Measurements from ENCODE around the gene NR1D1.

Gene NR1D1

DNA sequence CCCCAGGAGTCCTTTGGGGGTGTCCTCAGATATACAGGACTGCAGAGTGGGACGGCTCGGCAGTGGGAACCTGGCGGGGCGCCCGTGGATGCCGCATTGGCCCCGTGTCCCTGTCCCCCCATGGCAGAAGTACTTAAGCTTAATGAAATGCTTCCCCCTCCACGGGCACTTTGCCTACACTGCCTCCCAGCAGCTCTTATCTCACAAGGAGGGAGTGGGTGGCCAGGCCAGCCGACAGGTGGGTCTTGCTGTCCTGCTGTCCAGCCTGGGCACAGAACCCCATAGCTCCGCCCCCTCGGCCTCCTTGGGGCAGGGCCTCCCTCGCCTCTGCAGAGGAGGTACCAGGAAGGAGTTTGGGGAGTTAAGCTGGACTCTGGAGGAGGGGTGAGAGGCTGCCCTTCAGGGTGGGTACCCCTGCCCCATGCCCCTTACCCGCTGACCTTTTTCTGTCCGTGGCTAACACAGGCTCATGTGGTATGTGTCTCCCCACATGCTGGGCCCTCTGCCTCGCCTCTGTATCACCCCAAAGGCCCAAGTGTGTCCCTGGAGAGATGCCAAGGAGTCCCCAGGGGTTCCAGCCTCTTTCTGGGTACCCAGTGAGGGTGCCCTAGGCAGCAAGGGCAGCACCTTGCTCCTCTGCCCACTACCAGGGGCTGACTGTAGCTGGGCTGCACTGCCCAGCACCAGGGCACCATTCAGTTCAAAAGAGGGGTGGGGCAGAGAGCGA is 28.9 kb downstream of the NR1D1 start:
- Histone ChIP-seq H3K14ac (ENCODE audit: low read length in 2 of 2) (peak overlapping the region in 1 of 2 experiments; percentile 33), H4K8ac (ENCODE audit: low read length) (peak overlapping the region; percentile 47), H3K4me2 (ENCODE audit: low read length, poor library complexity, severe bottlenecking) (peak overlapping the region; percentile 40), H2BK15ac (ENCODE audit: low read depth, poor library complexity, severe bottlenecking) (peak overlapping the region; percentile 52), H3K9me3 (ENCODE audit: control insufficient read depth, low read length) (no peaks in the 10 kb centered on the region), H3K27me3 (ENCODE audit: control insufficient read depth in 1 of 2, insufficient read depth in 1 of 2, low read length in 2 of 2) (no peaks in the 10 kb centered on the region), H2BK5ac (ENCODE audit: low read depth, low read length, poor library complexity, severe bottlenecking) (no peak overlapping the region), H3K18ac (ENCODE audit: low read depth in 1 of 2, low read length in 2 of 2) (peak overlapping the region; percentile 14 to 29), H3K27ac (ENCODE audit: low read length, poor library complexity, severe bottlenecking) (peak overlapping the region; percentile 13), H3K36me3 (ENCODE audit: control insufficient read depth in 1 of 2, insufficient read depth in 2 of 2, low read depth in 1 of 2, low read length in 2 of 2) (peaks cover 15 to 16% of the 10 kb centered on the region in 2 experiments), H3K23ac (ENCODE audit: low read length in 2 of 2) (no peak overlapping the region), H2AK5ac (ENCODE audit: low read length, severe bottlenecking) (peak overlapping the region; percentile 92), H3K4me3 (ENCODE audit: insufficient read depth in 1 of 2, low read depth in 1 of 2, low read length in 2 of 2) (peak overlapping the region in 1 of 2 experiments; percentile 58), H3K4ac (ENCODE audit: low read depth in 1 of 2, low read length in 2 of 2) (peak overlapping the region; percentile 73 to 76), H3K4me1 (ENCODE audit: control insufficient read depth, insufficient read depth, low read depth, low read length) (peaks cover 66% of the 10 kb centered on the region), H3K9ac (ENCODE audit: low read length) (peak overlapping the region; percentile 43), H2BK12ac (ENCODE audit: low read length in 2 of 2) (peak overlapping the region; percentile 29 to 80), H3K79me1 (replicated peaks; ENCODE audit: low read length, poor library complexity, severe bottlenecking) (peaks cover 34% of the 10 kb centered on the region), H4K91ac (ENCODE audit: low read length) (peak overlapping the region; percentile 85), H2BK120ac (ENCODE audit: low read depth, low read length) (peak overlapping the region; percentile 9), H2AFZ (ENCODE audit: low read depth, low read length) (no peak overlapping the region)
- no peak for DNase-seq
- 83% methylated on average over 16 of the region's 16 CpGs for WGBS

DNA sequence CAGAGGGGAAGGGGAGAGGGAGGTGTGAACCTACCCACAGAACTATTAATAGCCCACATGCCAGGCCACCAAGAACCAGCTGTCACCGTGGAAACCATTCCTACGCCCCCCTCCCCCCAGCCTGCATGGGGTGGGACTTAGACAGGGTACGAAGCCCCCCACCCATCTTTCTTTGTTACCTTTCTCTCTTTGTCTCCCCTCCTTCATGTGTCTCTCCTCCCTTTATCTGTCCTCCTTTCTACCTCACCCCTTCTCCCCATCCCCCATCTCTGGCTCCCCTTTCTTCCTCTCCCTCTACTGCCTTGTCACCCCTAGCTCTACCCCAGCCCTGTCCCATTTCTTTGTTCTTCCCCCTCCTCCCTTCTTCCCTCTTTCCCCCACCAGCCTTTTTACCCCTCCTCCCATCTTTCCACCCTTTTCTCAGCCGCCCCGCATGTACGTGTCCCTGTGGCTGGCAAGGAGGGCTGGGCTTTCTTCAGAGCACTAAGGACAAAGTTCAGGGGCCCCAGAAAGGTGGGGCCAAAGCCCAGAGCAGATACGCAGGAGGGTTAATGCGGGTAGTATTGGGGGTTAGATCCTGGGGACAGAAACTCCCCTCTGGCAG is 29.6 kb downstream of the NR1D1 start:
- Histone ChIP-seq H3K27me3 (ENCODE audit: control insufficient read depth in 1 of 2, insufficient read depth in 1 of 2, low read length in 2 of 2) (no peaks in the 10 kb centered on the region), H2AK5ac (ENCODE audit: low read length, severe bottlenecking) (peak overlapping the region; percentile 50), H2BK5ac (ENCODE audit: low read depth, low read length, poor library complexity, severe bottlenecking) (no peak overlapping the region), H2AFZ (ENCODE audit: low read depth, low read length) (no peak overlapping the region), H3K9me3 (ENCODE audit: control insufficient read depth, low read length) (no peaks in the 10 kb centered on the region), H3K9ac (ENCODE audit: low read length) (peak overlapping the region; percentile 43), H3K36me3 (ENCODE audit: control insufficient read depth in 1 of 2, insufficient read depth in 2 of 2, low read depth in 1 of 2, low read length in 2 of 2) (peaks cover 10 to 15% of the 10 kb centered on the region in 2 experiments), H3K4me1 (ENCODE audit: control insufficient read depth, insufficient read depth, low read depth, low read length) (peaks cover 70% of the 10 kb centered on the region), H3K4me3 (ENCODE audit: insufficient read depth in 1 of 2, low read depth in 1 of 2, low read length in 2 of 2) (peak overlapping the region in 1 of 2 experiments; percentile 58), H2BK12ac (ENCODE audit: low read length in 2 of 2) (peak overlapping the region; percentile 29 to 93), H3K23ac (ENCODE audit: low read length in 2 of 2) (no peak overlapping the region), H3K4me2 (ENCODE audit: low read length, poor library complexity, severe bottlenecking) (no peak overlapping the region), H3K14ac (ENCODE audit: low read length in 2 of 2) (no peak overlapping the region), H4K91ac (ENCODE audit: low read length) (peak overlapping the region; percentile 85), H2BK15ac (ENCODE audit: low read depth, poor library complexity, severe bottlenecking) (peak overlapping the region; percentile 97), H3K18ac (ENCODE audit: low read depth in 1 of 2, low read length in 2 of 2) (peak overlapping the region; percentile 52 to 85), H4K8ac (ENCODE audit: low read length) (peak overlapping the region; percentile 84), H3K27ac (ENCODE audit: low read length, poor library complexity, severe bottlenecking) (no peak overlapping the region), H2BK120ac (ENCODE audit: low read depth, low read length) (peak overlapping the region; percentile 9), H3K79me1 (replicated peaks; ENCODE audit: low read length, poor library complexity, severe bottlenecking) (peaks cover 34% of the 10 kb centered on the region), H3K4ac (ENCODE audit: low read depth in 1 of 2, low read length in 2 of 2) (peak overlapping the region; percentile 47 to 79)
- WGBS, result 63% methylated on average over 8 of the region's 8 CpGs
- DNase-seq, result no peak

DNA sequence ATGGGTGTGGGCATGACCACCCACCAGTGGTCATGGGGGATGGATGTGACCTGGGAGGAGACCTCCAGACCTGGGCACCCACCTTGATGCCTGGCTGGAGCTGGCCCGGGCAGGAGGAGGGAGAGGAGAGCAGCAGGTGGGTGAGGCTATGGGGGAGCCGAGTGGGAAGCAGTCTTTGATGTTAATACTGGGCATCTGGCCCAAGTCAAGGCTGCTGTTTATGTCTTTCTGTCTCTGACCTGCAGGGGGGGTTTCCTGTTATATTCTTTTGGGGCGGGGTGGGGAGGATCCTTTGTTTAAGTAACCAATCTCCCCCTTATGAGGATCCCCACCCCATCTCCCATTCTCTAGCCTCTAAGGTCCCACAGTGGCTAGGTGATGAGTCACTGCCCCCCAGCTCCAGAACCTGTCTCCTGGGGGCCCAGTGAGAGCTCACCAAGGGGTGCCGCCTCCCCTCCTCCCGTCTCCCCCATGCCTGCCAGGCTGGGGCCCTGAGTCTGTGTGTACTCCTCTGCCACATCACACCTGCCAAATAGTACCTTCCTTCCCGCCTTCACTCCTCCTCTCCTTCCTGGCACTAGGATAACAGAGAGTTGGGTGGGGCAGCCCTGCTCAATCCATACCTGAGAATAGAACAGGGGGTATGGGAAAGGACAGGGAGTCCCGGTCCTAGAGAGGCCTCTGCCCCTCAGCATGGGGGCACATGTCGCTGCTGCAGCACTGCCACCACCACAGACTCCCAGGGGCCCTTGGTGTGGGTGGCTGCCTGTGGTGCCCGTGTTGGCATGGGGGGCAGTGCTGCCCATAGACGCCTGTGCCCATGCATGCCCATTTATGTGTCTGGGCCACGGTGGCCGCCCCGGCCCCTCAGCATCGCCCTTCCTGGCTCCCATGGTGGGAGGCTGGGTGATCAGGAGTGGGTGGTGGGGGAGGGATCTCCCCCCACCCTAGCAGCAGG is 30.4 kb downstream of the NR1D1 start:
- Histone ChIP-seq H3K18ac (ENCODE audit: low read depth in 1 of 2, low read length in 2 of 2) (peak overlapping the region; percentile 85 to 90), H3K4me3 (ENCODE audit: insufficient read depth in 1 of 2, low read depth in 1 of 2, low read length in 2 of 2) (peak overlapping the region in 1 of 2 experiments; percentile 65), H3K36me3 (ENCODE audit: control insufficient read depth in 1 of 2, insufficient read depth in 2 of 2, low read depth in 1 of 2, low read length in 2 of 2) (peaks cover 7 to 10% of the 10 kb centered on the region in 2 experiments), H3K4ac (ENCODE audit: low read depth in 1 of 2, low read length in 2 of 2) (peak overlapping the region; percentile 65 to 79), H3K14ac (ENCODE audit: low read length in 2 of 2) (peak overlapping the region in 1 of 2 experiments; percentile 97), H3K27ac (ENCODE audit: low read length, poor library complexity, severe bottlenecking) (no peak overlapping the region), H2BK12ac (ENCODE audit: low read length in 2 of 2) (peak overlapping the region; percentile 87 to 93), H3K9ac (ENCODE audit: low read length) (peak overlapping the region; percentile 80), H3K9me3 (ENCODE audit: control insufficient read depth, low read length) (no peaks in the 10 kb centered on the region), H3K4me1 (ENCODE audit: control insufficient read depth, insufficient read depth, low read depth, low read length) (peaks cover 69% of the 10 kb centered on the region), H2BK15ac (ENCODE audit: low read depth, poor library complexity, severe bottlenecking) (peak overlapping the region; percentile 97), H2BK5ac (ENCODE audit: low read depth, low read length, poor library complexity, severe bottlenecking) (no peak overlapping the region), H2BK120ac (ENCODE audit: low read depth, low read length) (peak overlapping the region; percentile 68), H4K8ac (ENCODE audit: low read length) (peak overlapping the region; percentile 87), H2AK5ac (ENCODE audit: low read length, severe bottlenecking) (peak overlapping the region; percentile 56), H4K91ac (ENCODE audit: low read length) (peak overlapping the region; percentile 70), H3K79me1 (replicated peaks; ENCODE audit: low read length, poor library complexity, severe bottlenecking) (peaks cover 33% of the 10 kb centered on the region), H3K23ac (ENCODE audit: low read length in 2 of 2) (no peak overlapping the region), H3K27me3 (ENCODE audit: control insufficient read depth in 1 of 2, insufficient read depth in 1 of 2, low read length in 2 of 2) (no peaks in the 10 kb centered on the region), H2AFZ (ENCODE audit: low read depth, low read length) (no peak overlapping the region), H3K4me2 (ENCODE audit: low read length, poor library complexity, severe bottlenecking) (peak overlapping the region; percentile 0)
- WGBS, result 65% methylated on average over 12 of the region's 14 CpGs
- peak; percentile 33 for DNase-seq

All from mesenchymal stem cell (in vitro differentiated cells and primary cell).